OCI-LY1 (cell line): ENCODE measurements around the gene RAB7B.

Experiments
- EZH2 ChIP-seq: fragments of 200-600 bp; sonication (generic), shearing (Covaris generic); IDR thresholded peaks from 2 replicates; pipeline ENCODE4 v1.8.0; 2017; ENCODE audit warnings: borderline replicate concordance, mixed run types, mild to moderate bottlenecking, antibody characterized with exemption, low read length, moderate library complexity, mixed read lengths
- TF ChIP-seq, protein P1 (sequence below): fragments of 200-600 bp; sonication (generic), shearing (Covaris generic); IDR thresholded peaks from 2 replicates; pipeline ENCODE4 v1.5.1; 2017; ENCODE audit warnings: mild to moderate bottlenecking, antibody characterized with exemption, low read length, moderate library complexity, mixed read lengths

DNA sequence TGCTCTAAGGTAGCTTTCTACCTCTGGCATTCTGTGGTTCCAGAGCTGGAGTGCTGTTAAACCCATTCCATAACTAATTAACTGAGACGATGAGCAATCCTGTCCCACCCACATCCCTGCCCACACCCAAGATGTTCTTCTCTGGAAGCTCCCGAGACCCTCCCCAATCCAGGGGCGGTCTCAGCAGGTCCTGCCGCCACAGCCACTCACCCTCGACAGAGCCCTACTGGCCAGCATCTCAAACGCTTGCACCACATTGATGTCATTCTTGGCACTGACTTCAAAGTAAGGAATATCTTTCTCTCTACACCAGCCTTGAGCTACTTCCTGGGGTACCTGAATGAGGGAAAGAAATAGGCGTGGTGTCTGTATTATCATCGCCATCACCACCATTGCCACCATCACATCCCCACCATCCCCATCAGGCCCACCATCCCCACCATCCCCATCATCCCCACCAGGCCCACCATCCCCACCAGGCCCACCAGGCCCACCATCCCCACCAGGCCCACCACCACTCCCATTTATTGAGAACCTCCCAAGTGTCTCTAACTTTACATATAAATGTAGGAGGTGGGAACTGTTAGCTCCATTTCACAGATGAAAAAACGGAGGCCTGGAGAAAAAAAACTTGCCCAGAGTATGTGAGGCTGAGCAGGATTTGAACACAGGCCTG, 17.7 kb downstream of the RAB7B start:
- TF ChIP-seq, protein P1, sequence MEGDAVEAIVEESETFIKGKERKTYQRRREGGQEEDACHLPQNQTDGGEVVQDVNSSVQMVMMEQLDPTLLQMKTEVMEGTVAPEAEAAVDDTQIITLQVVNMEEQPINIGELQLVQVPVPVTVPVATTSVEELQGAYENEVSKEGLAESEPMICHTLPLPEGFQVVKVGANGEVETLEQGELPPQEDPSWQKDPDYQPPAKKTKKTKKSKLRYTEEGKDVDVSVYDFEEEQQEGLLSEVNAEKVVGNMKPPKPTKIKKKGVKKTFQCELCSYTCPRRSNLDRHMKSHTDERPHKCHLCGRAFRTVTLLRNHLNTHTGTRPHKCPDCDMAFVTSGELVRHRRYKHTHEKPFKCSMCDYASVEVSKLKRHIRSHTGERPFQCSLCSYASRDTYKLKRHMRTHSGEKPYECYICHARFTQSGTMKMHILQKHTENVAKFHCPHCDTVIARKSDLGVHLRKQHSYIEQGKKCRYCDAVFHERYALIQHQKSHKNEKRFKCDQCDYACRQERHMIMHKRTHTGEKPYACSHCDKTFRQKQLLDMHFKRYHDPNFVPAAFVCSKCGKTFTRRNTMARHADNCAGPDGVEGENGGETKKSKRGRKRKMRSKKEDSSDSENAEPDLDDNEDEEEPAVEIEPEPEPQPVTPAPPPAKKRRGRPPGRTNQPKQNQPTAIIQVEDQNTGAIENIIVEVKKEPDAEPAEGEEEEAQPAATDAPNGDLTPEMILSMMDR = no peak
- TF ChIP-seq EZH2 = no peak
